A549 (cell line): ENCODE results near the gene GNPTG. TPM values are rescaled to one million over a fixed set of nuclear protein-coding genes. Genes with fewer than 3 reads are reported as not detected.
A peak's percentile ranks its signal among the peaks of the same experiment; 100 is the strongest.

ENCODE experiments used
- ATAC-seq, 2 experiments: fragments of 200-7000 bp in 1 of 2; fragments of >200 bp in 1 of 2; cut with Nextera tagmentation in 1 of 2; cut with Tn5 transposase in 1 of 2; 3 replicates each; pipeline versions ENCODE4 v1.8.0 to v1.9.1; 2018 to 2020; ENCODE audit warnings: mild to moderate bottlenecking in 1 of 2, moderate library complexity in 1 of 2
- CTCF ChIA-PET: fragments of 300-600 bp; sonication (Branson Sonifier 250); formaldehyde crosslinking; extraction: SDS; loops from one replicate; lab custom pipeline; 2021; ENCODE audit warnings: antibody characterized with exemption, inconsistent platforms; lab: Yijun Ruan, JAX
- POLR2A ChIA-PET: fragments of 350-600 bp; formaldehyde crosslinking; extraction: SDS; loops from one replicate; lab custom pipeline; 2021; ENCODE audit warnings: antibody characterized with exemption, inconsistent platforms; lab: Yijun Ruan, JAX
- DNase-seq, 2 experiments: peaks; one replicate each; pipeline versions ENCODE4 v3.0.0 to v3.0.0-alpha.2; 2011 to 2016; ENCODE audit warnings: low read depth in 1 of 2, low spot score in 1 of 2
- FAIRE-seq: peaks from 2 replicates; lab custom pipeline; 2011; peaks lifted over from hg19 to GRCh38; lab: Jason Lieb, UNC
- H3K27ac ChIP-seq, 2 experiments: fragments of >200 bp; sonication (Bioruptor Twin); formaldehyde crosslinking; 3 replicates each; pipeline ENCODE4 v1.5.1; 2016 to 2017
- H3K4me1 ChIP-seq: fragments of >200 bp; sonication (Bioruptor Twin); formaldehyde crosslinking; 3 replicates; pipeline ENCODE4 v1.6.1; 2016
- H3K4me2 ChIP-seq: fragments of >200 bp; sonication (Bioruptor Twin); formaldehyde crosslinking; 3 replicates; pipeline ENCODE4 v1.6.1; 2016
- H3K4me3 ChIP-seq: fragments of >200 bp; sonication (Bioruptor Twin); formaldehyde crosslinking; 3 replicates; pipeline ENCODE4 v1.5.1; 2016
- H3K9me3 ChIP-seq: fragments of >200 bp; sonication (Bioruptor Twin); formaldehyde crosslinking; 3 replicates; pipeline ENCODE4 v1.6.1; 2016
- CBX2 ChIP-seq: fragments of 200-600 bp; sonication (generic); IDR thresholded peaks from 2 replicates; pipeline ENCODE4 v1.6.1; 2016; ENCODE audit warnings: low read depth, mild to moderate bottlenecking, borderline replicate concordance
- CEBPB ChIP-seq, 2 experiments: fragments of >200 bp in 1 of 2; sonication (Bioruptor Twin) in 1 of 2; formaldehyde crosslinking in 1 of 2; IDR thresholded peaks; 2 replicates each; pipeline ENCODE4 v1.6.1; 2012 to 2016
- CHD2 ChIP-seq: fragments of 150-350 bp; IDR thresholded peaks from 2 replicates; pipeline ENCODE4 v1.6.1; 2014; ENCODE audit warnings: low read length; ENCODE audit not compliant: partially characterized antibody
- CHD4 ChIP-seq: fragments of 200-600 bp; sonication (generic); IDR thresholded peaks from 2 replicates; pipeline ENCODE4 v1.6.1; 2016; ENCODE audit warnings: antibody characterized with exemption, mild to moderate bottlenecking, borderline replicate concordance
- CTCF ChIP-seq: fragments of >200 bp; sonication (Bioruptor Twin); formaldehyde crosslinking; IDR thresholded peaks from 3 replicates; pipeline ENCODE4 v1.5.1; 2016
- EHMT2 ChIP-seq: fragments of 200-600 bp; sonication (generic); IDR thresholded peaks from 2 replicates; pipeline ENCODE4 v1.6.1; 2016; ENCODE audit warnings: antibody characterized with exemption, low read depth, mild to moderate bottlenecking, moderate library complexity
- ELK1 ChIP-seq: fragments of 150-350 bp; IDR thresholded peaks from 2 replicates; pipeline ENCODE4 v1.6.1; 2014; ENCODE audit warnings: low read depth, mild to moderate bottlenecking, low read length
- GATA3 ChIP-seq: IDR thresholded peaks from 2 replicates; pipeline ENCODE4 v1.6.1; 2012; ENCODE audit warnings: borderline replicate concordance
- HOXA7 ChIP-seq: fragments of 250-450 bp; sonication (Bioruptor Pico); IDR thresholded peaks from 2 replicates; pipeline ENCODE4 v1.5.0; 2020; ENCODE audit warnings: mild to moderate bottlenecking, moderate library complexity
- HOXB13 ChIP-seq: fragments of 250-450 bp; sonication (Bioruptor Pico); IDR thresholded peaks from 2 replicates; pipeline ENCODE4 v1.5.0; 2020; ENCODE audit warnings: low read depth, mild to moderate bottlenecking, moderate library complexity
- JUNB ChIP-seq: fragments of >200 bp; sonication (Bioruptor Twin); formaldehyde crosslinking; IDR thresholded peaks from 2 replicates; pipeline ENCODE4 v1.6.1; 2016
- KDM1A ChIP-seq: fragments of 200-600 bp; sonication (generic); IDR thresholded peaks from 2 replicates; pipeline ENCODE4 v1.6.1; 2016; ENCODE audit warnings: low read depth, mild to moderate bottlenecking
- MAFK ChIP-seq: fragments of 450-650 bp; IDR thresholded peaks from 2 replicates; pipeline ENCODE4 v1.6.1; 2014; ENCODE audit not compliant: partially characterized antibody
- MAZ ChIP-seq: fragments of 150-350 bp; IDR thresholded peaks from 2 replicates; pipeline ENCODE4 v1.6.1; 2014; ENCODE audit warnings: antibody characterized with exemption, low read depth, low read length, borderline replicate concordance
- NR3C1 ChIP-seq: fragments of >200 bp; sonication (Bioruptor Twin); formaldehyde crosslinking; IDR thresholded peaks from 3 replicates; pipeline ENCODE4 v1.6.1; 2017
- PBX3 ChIP-seq: IDR thresholded peaks from 2 replicates; pipeline ENCODE4 v1.6.1; 2012
- RARB ChIP-seq: fragments of 250-450 bp; sonication (Bioruptor Pico); IDR thresholded peaks from 2 replicates; pipeline ENCODE4 v1.8.0; 2021; ENCODE audit warnings: mild to moderate bottlenecking, moderate library complexity
- RNF2 ChIP-seq: fragments of 200-600 bp; sonication (generic); IDR thresholded peaks from 2 replicates; pipeline ENCODE4 v1.6.1; 2016; ENCODE audit warnings: low read depth, mild to moderate bottlenecking, antibody characterized with exemption, moderate library complexity, borderline replicate concordance
- TFCP2L1 ChIP-seq: fragments of 250-450 bp; sonication (Bioruptor Pico); IDR thresholded peaks from 2 replicates; pipeline ENCODE4 v1.5.0; 2021; ENCODE audit warnings: mild to moderate bottlenecking
- ZC3H11A ChIP-seq: fragments of 450-650 bp; IDR thresholded peaks from 2 replicates; pipeline ENCODE4 v1.6.1; 2014; ENCODE audit warnings: antibody characterized with exemption, mild to moderate bottlenecking
- ZSCAN20 ChIP-seq: fragments of 250-450 bp; sonication (Bioruptor Pico); IDR thresholded peaks from 2 replicates; pipeline ENCODE4 v1.8.0; 2022; ENCODE audit warnings: mild to moderate bottlenecking, moderate library complexity
- WGBS: methylation state at CpG from one replicate; pipeline ENCODE4 v1.1.6; 2017; ENCODE audit errors: missing lambda C conversion rate; 5-methylcytosine and 5-hydroxymethylcytosine counted together
- polyA plus RNA-seq, 4 experiments: library from polyadenylated mRNA; depleted of rRNA in 3 of 4; stranded (reverse); fragments of >200 nt; fragmentation: RNase III in 1 of 4; extraction: RNeasy Plus Mini Kit Qiagen cat#74134 plus additional on column Dnase treatment in 1 of 4; gene quantifications; 2 replicates in 3 of 4; 3 replicates in 1 of 4; pipeline ENCODE4 v1.2.3, GENCODE V29; 2011 to 2017

Gene GNPTG
- polyA plus RNA-seq, 2 of the 4 experiments (the other 2 are of a cell fraction), result 23.4 to 24.2 TPM

- H3K27ac ChIP-seq, result no peak overlapping the region
- peak in 1 of 2 experiments; percentile 42 for DNase-seq
- H3K4me1 ChIP-seq, result peaks cover 29% of the 10 kb centered on the region
- 61% methylated on average over 9 of the region's 17 CpGs for WGBS
- ChIA-PET POLR2A (interaction anchor here (0.6 kb wide), 1 partner anchor 662 kb away, joined by 6 read pairs; no protein-coding TSS in a partner anchor), CTCF (interaction anchor here (0.8 to 3.8 kb wide), 9 partner anchors 8 to 50 kb away, joined by 3 to 16 read pairs (median 3); no protein-coding TSS in a partner anchor)
- TF ChIP-seq JUNB (no peak), CTCF (peak; percentile 30; the same call in 2 of the 3 replicates)
- H3K4me3 ChIP-seq, result no peak overlapping the region
- H3K9me3 ChIP-seq, result no peaks in the 10 kb centered on the region
- no peak overlapping the region for H3K4me2 ChIP-seq
- no peak for FAIRE-seq
- peak in 1 of 2 experiments; percentile 42; a peak in 3 of 6 replicates for ATAC-seq
Observed at GRCh38 chr16:1330260-1330914, 21.3 kb upstream of the GNPTG start.

GRCh38 chr16:1330931-1331711 lies 20.6 kb upstream of the GNPTG start:
- ChIA-PET CTCF (interaction anchor here (1.1 to 3.8 kb wide), 4 partner anchors 11 to 31 kb away, joined by 3 to 16 read pairs (median 4); no protein-coding TSS in a partner anchor), POLR2A (interaction anchor here (0.6 to 1.3 kb wide), 2 partner anchors 22 to 661 kb away, joined by 6 to 7 read pairs; partner anchors contain the start of gene UBE2I)
- H3K9me3 ChIP-seq, result no peaks in the 10 kb centered on the region
- FAIRE-seq (no peak), ATAC-seq (no peak; a peak in 1 of 6 replicates), DNase-seq (no peak)
- TF ChIP-seq RNF2 (no peak), ZSCAN20 (CRISPR knock-in tag) (no peak), EHMT2 (no peak), TFCP2L1 (CRISPR knock-in tag) (no peak), CBX2 (no peak), HOXA7 (no peak), ELK1 (no peak), KDM1A (no peak), CEBPB (IDR thresholded peaks at IDR 0.05) (no peak), ZC3H11A (no peak), PBX3 (no peak), CHD4 (no peak), MAZ (no peak), RARB (no peak), MAFK (no peak), CHD2 (no peak), GATA3 (no peak), NR3C1 (no peak), HOXB13 (CRISPR knock-in tag) (no peak)
- peak overlapping the region; percentile 47 to 74; a peak in 5 of 6 replicates for H3K27ac ChIP-seq
- WGBS, result 70% methylated on average over 19 of the region's 22 CpGs
- peak overlapping the region; percentile 72 for H3K4me2 ChIP-seq
- no peak overlapping the region for H3K4me3 ChIP-seq
- H3K4me1 ChIP-seq, result peaks cover 29% of the 10 kb centered on the region
